HG03025 (cell line): Measurements from ENCODE around the gene NBEA.

ENCODE experiments used
- ATAC-seq: cut with Tn5 transposase; IDR thresholded peaks from one replicate; pipeline ENCODE4 v1.9.1; 2021; ENCODE audit warnings: mild to moderate bottlenecking, moderate library complexity; ENCODE audit not compliant: unreplicated experiment, low FRiP score

The NBEA gene

GRCh38 chr13:35554972-35555623, 613.0 kb downstream of the NBEA start:
- no peak for ATAC-seq

GRCh38 chr13:35557475-35557874, 615.4 kb downstream of the NBEA start:
- no peak for ATAC-seq

- no peak for ATAC-seq
Observed at GRCh38 chr13:35561540-35561939, 619.5 kb downstream of the NBEA start.

GRCh38 chr13:35565273-35565672, 623.2 kb downstream of the NBEA start:
- ATAC-seq: no peak

GRCh38 chr13:35566340-35566739, 624.3 kb downstream of the NBEA start:
- ATAC-seq: no peak

- no peak for ATAC-seq
Observed at GRCh38 chr13:35567406-35567980, 625.4 kb downstream of the NBEA start.

GRCh38 chr13:35573639-35574038, 631.6 kb downstream of the NBEA start:
- no peak for ATAC-seq

GRCh38 chr13:35592457-35592856, 650.4 kb downstream of the NBEA start:
- ATAC-seq: no peak

GRCh38 chr13:35593651-35594050, 651.6 kb downstream of the NBEA start:
- no peak for ATAC-seq

GRCh38 chr13:35594096-35594495, 652.0 kb downstream of the NBEA start:
- ATAC-seq: no peak

GRCh38 chr13:35595181-35595580, 653.1 kb downstream of the NBEA start:
- ATAC-seq: no peak

- no peak for ATAC-seq
Observed at GRCh38 chr13:35596321-35597030, 654.4 kb downstream of the NBEA start.

- ATAC-seq: no peak
Observed at GRCh38 chr13:35597451-35597850, 655.4 kb downstream of the NBEA start.

- ATAC-seq: no peak
Observed at GRCh38 chr13:35598233-35598632, 656.2 kb downstream of the NBEA start.

- no peak for ATAC-seq
Observed at GRCh38 chr13:35598790-35599369, 656.8 kb downstream of the NBEA start.

GRCh38 chr13:35599384-35599783, 657.3 kb downstream of the NBEA start:
- ATAC-seq: no peak

- no peak for ATAC-seq
Observed at GRCh38 chr13:35600137-35600536, 658.1 kb downstream of the NBEA start.

GRCh38 chr13:35603593-35604285, 661.7 kb downstream of the NBEA start:
- no peak for ATAC-seq

GRCh38 chr13:35614666-35615065, 672.6 kb downstream of the NBEA start:
- no peak for ATAC-seq

GRCh38 chr13:35617420-35617819, 675.4 kb downstream of the NBEA start:
- ATAC-seq: no peak

- no peak for ATAC-seq
Observed at GRCh38 chr13:35618565-35619083, 676.6 kb downstream of the NBEA start.
